HCT116 (cell line): ENCODE results near the gene COBL. TPM values are rescaled to one million over a fixed set of nuclear protein-coding genes. Genes with fewer than 3 reads are reported as not detected.

Experiments used
- ATAC-seq: fragments of 200-7000 bp; cut with Tn5 transposase; 2 replicates; pipeline ENCODE4 v1.9.1; 2020; ENCODE audit warnings: mild to moderate bottlenecking, moderate library complexity
- BruUV-seq: library from RNA; stranded (reverse); fragments of 400-500 nt; replicated peaks from 2 replicates; lab custom pipeline; 2021; lab: Mats Ljungman, UMichigan
- CTCF ChIA-PET: fragments of 300-600 bp; sonication (Branson Sonifier 250); formaldehyde crosslinking; loops from one replicate; lab custom pipeline; 2021; ENCODE audit warnings: antibody characterized with exemption; lab: Charles Lee
- POLR2A ChIA-PET: fragments of 300-600, 350-600 bp; sonication (Branson Sonifier 250); formaldehyde crosslinking; loops from one replicate; lab custom pipeline; 2021; ENCODE audit warnings: antibody characterized with exemption; lab: Charles Lee
- RAD21 ChIA-PET, 2 experiments: fragments of 300-600 bp; sonication (Branson Sonifier 250); formaldehyde crosslinking; loops; one replicate each; lab custom pipeline; 2023; ENCODE audit warnings: low total read pairs in 2 of 2; ENCODE audit not compliant: uncharacterized antibody in 2 of 2, unreplicated experiment in 2 of 2, low non-redundant PET in 1 of 2; lab: Charles Lee
- DNase-seq: peaks from one replicate; pipeline ENCODE4 v3.0.0-alpha.2; 2010; ENCODE audit warnings: low read depth, low spot score
- H2AFZ ChIP-seq: fragments of 200-600 bp; shearing (Covaris generic), sonication (generic); 2 replicates; pipeline ENCODE4 v1.6.1; 2017; ENCODE audit warnings: low read depth, mixed run types, mixed read lengths, antibody characterized with exemption, low read length; ENCODE audit not compliant: poor library complexity, severe bottlenecking
- H3K27ac ChIP-seq: 2 replicates; pipeline ENCODE4 v1.5.1; 2012; ENCODE audit warnings: low read depth, low read length
- H3K27me3 ChIP-seq: fragments of 200-600 bp; sonication (generic); 2 replicates; pipeline ENCODE4 v1.6.1; 2016; ENCODE audit warnings: mixed run types, low read length, mixed read lengths; ENCODE audit not compliant: insufficient read depth
- H3K36me3 ChIP-seq, 2 experiments: fragments of 200-500 bp in 1 of 2; fragments of 200-600 bp in 1 of 2; sonication (Bioruptor generic) in 1 of 2; sonication (generic) in 1 of 2; 2 replicates each; pipeline versions ENCODE4 v1.5.1 to v1.6.1; 2014 to 2016; ENCODE audit warnings: low read length in 2 of 2, inconsistent platforms in 1 of 2, mixed read lengths in 1 of 2, mixed run types in 1 of 2; ENCODE audit not compliant: insufficient read depth in 2 of 2, control insufficient read depth in 1 of 2
- H3K4me1 ChIP-seq, 2 experiments: fragments of 200-600 bp in 1 of 2; sonication (generic) in 1 of 2; 2 replicates each; pipeline versions ENCODE4 v1.5.1 to v1.6.1; 2012 to 2017; ENCODE audit warnings: low read length in 2 of 2, inconsistent platforms in 1 of 2, mild to moderate bottlenecking in 1 of 2, mixed read lengths in 1 of 2, mixed run types in 1 of 2, moderate library complexity in 1 of 2; ENCODE audit not compliant: insufficient read depth in 2 of 2, control insufficient read depth in 1 of 2
- H3K4me2 ChIP-seq: fragments of 200-600 bp; sonication (generic); 2 replicates; pipeline ENCODE4 v1.6.1; 2017; ENCODE audit warnings: mixed run types, low read length, mixed read lengths
- H3K4me3 ChIP-seq, 2 experiments: fragments of 200-600 bp in 1 of 2; sonication (generic) in 1 of 2; replicated peaks in 1 of 2; 2 replicates each; pipeline ENCODE4 v1.5.1; 2011 to 2016; ENCODE audit warnings: low read length in 2 of 2, control low read depth in 1 of 2, low read depth in 1 of 2, mild to moderate bottlenecking in 1 of 2, mixed read lengths in 1 of 2, mixed run types in 1 of 2
- H3K79me2 ChIP-seq: fragments of 200-600 bp; sonication (generic); 2 replicates; pipeline ENCODE4 v1.6.1; 2017; ENCODE audit warnings: mild to moderate bottlenecking, mixed run types, low read length, moderate library complexity, mixed read lengths; ENCODE audit not compliant: insufficient read depth
- H3K9ac ChIP-seq: fragments of 200-600 bp; sonication (generic); 2 replicates; pipeline ENCODE4 v1.6.1; 2016; ENCODE audit warnings: low read length, mixed read lengths
- H3K9me2 ChIP-seq: fragments of 200-600 bp; sonication (generic), shearing (Covaris generic); 2 replicates; pipeline ENCODE4 v1.6.1; 2017; ENCODE audit warnings: mixed run types, mild to moderate bottlenecking, moderate library complexity; ENCODE audit not compliant: insufficient read depth
- H3K9me3 ChIP-seq, 2 experiments: fragments of 200-500 bp in 1 of 2; fragments of 200-600 bp in 1 of 2; sonication (Bioruptor generic) in 1 of 2; sonication (generic) in 1 of 2; 2 replicates each; pipeline ENCODE4 v1.6.1; 2014 to 2017; ENCODE audit warnings: low read length in 2 of 2, mixed read lengths in 2 of 2, inconsistent platforms in 1 of 2, low read depth in 1 of 2, mild to moderate bottlenecking in 1 of 2, mixed run types in 1 of 2, moderate library complexity in 1 of 2; ENCODE audit not compliant: control insufficient read depth in 1 of 2, insufficient read depth in 1 of 2
- H4K20me1 ChIP-seq: fragments of 200-600 bp; sonication (generic), shearing (Covaris generic); 2 replicates; pipeline ENCODE4 v1.6.1; 2017; ENCODE audit warnings: mixed run types, mild to moderate bottlenecking, moderate library complexity; ENCODE audit not compliant: insufficient read depth
- ELF1 ChIP-seq: IDR thresholded peaks from 2 replicates; pipeline ENCODE4 v1.6.1; 2012; ENCODE audit warnings: low read depth, borderline replicate concordance
- FOSL1 ChIP-seq: IDR thresholded peaks from 2 replicates; pipeline ENCODE4 v1.6.1; 2012; ENCODE audit warnings: low read depth
- RAD21 ChIP-seq: IDR thresholded peaks from 2 replicates; pipeline ENCODE4 v1.6.1; 2012; ENCODE audit warnings: low read depth, mild to moderate bottlenecking
- intact Hi-C: fragments of 100-400 bp; cut with micrococcal nuclease; formaldehyde crosslinking; loops from 2 replicates; pipeline ENCODE4 v1.10.0; 2022
- total RNA-seq: library from RNA; stranded (reverse); gene quantifications from one replicate; pipeline ENCODE4 v1.2.1, GENCODE V29; 2021; ENCODE audit not compliant: unreplicated experiment
- TF ChIP-seq, protein P1 (sequence below): IDR thresholded peaks from 2 replicates; pipeline ENCODE4 v1.6.1; 2012; ENCODE audit warnings: low read depth

The COBL gene
- total RNA-seq, 1 experiment from 2014 or later: 19.3 TPM

DNA sequence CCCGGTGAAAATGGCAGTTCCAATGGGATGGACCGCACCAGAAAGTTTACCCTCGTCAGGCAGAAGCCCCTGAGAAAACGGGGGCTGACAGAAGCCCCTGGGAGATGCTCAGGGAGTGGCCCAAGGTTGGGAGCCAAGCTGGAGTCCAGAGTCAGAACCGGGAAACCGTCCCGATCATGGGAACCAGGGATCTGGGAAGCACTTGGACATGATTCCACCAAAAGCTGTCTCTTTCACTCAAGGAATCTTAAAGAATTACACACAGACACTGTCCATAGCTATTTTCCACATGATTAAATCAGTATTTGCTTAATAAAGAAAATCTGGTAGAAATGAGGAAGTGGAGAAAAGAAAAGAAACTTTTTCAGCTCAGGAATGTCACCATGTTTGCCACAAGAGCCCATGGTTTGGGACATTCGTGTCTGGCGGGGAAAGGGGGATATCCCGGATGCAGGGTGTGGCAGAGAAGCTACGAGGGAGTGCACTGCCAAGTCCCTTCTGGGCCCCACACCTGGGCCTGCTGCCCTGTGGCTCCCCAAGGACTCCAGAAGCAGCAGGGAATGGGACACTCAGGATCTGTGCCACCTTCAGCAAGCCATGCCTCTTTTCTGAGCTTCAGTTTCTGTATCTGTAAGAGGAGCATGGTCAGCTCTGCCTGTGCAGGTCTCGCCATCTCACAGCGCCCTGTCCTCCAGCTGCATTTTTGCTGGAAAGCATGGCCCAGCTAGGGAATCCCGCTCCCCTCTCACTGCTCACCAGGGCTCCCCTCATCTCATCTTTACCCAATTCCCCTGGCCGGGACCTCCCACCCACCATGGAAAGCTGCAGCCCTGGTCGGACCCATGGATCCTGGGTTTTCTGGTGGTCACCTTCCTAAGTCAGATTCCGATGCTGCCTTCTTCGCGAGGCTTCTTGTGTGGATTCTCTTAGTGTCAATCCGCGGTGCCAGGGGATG, 308.8 kb downstream of the COBL start:
- TF ChIP-seq ELF1: no peak
- TF ChIP-seq FOSL1: no peak
- TF ChIP-seq RAD21: no peak
- TF ChIP-seq, protein P1, sequence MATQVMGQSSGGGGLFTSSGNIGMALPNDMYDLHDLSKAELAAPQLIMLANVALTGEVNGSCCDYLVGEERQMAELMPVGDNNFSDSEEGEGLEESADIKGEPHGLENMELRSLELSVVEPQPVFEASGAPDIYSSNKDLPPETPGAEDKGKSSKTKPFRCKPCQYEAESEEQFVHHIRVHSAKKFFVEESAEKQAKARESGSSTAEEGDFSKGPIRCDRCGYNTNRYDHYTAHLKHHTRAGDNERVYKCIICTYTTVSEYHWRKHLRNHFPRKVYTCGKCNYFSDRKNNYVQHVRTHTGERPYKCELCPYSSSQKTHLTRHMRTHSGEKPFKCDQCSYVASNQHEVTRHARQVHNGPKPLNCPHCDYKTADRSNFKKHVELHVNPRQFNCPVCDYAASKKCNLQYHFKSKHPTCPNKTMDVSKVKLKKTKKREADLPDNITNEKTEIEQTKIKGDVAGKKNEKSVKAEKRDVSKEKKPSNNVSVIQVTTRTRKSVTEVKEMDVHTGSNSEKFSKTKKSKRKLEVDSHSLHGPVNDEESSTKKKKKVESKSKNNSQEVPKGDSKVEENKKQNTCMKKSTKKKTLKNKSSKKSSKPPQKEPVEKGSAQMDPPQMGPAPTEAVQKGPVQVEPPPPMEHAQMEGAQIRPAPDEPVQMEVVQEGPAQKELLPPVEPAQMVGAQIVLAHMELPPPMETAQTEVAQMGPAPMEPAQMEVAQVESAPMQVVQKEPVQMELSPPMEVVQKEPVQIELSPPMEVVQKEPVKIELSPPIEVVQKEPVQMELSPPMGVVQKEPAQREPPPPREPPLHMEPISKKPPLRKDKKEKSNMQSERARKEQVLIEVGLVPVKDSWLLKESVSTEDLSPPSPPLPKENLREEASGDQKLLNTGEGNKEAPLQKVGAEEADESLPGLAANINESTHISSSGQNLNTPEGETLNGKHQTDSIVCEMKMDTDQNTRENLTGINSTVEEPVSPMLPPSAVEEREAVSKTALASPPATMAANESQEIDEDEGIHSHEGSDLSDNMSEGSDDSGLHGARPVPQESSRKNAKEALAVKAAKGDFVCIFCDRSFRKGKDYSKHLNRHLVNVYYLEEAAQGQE: no peak
- TF ChIP-seq, all 23 proteins: peak for 0
- no peak for DNase-seq
- Histone ChIP-seq H3K9me2 (no peaks in the 10 kb centered on the region), H3K27ac (no peak overlapping the region), H3K4me2 (no peak overlapping the region), H3K9ac (no peak overlapping the region), H3K4me1 (peaks cover 0 to 4% of the 10 kb centered on the region in 2 experiments; a peak in 1 of 4 replicates), H4K20me1 (no peaks in the 10 kb centered on the region), H3K36me3 (no peaks in the 10 kb centered on the region), H3K79me2 (no peaks in the 10 kb centered on the region), H3K27me3 (no peaks in the 10 kb centered on the region), H3K4me3 (no peak overlapping the region), H3K9me3 (no peaks in the 10 kb centered on the region), H2AFZ (no peak overlapping the region)
- BruUV-seq: no TSS peak
- intact Hi-C loops: no loop called here
- ATAC-seq: no peak
- ChIA-PET RAD21 (no interaction called here), CTCF (no interaction called here), POLR2A (no interaction called here)
